H1 (cell line): Measurements from ENCODE around the gene ISG15. TPM values are rescaled to one million over a fixed set of nuclear protein-coding genes. Genes with fewer than 3 reads are reported as not detected.

Experiments used
- SP4 ChIP-seq: IDR thresholded peaks from 2 replicates; pipeline ENCODE4 v1.6.1; 2012; ENCODE audit warnings: low read length, inconsistent platforms
- polyA plus RNA-seq, 7 experiments: library from polyadenylated mRNA; depleted of rRNA in 3 of 7; stranded (reverse) in 5 of 7; unstranded in 2 of 7; fragments of >200 nt in 5 of 7; fragments of 200-250 nt in 2 of 7; gene quantifications; 1 replicate in 5 of 7; 2 replicates in 1 of 7; 4 replicates in 1 of 7; pipeline versions ENCODE4 v1.2.1 to v1.2.3, GENCODE V29; 2011 to 2013; ENCODE audit warnings: missing spikeins in 2 of 7, mixed read lengths in 2 of 7
- total RNA-seq: library from RNA; stranded (reverse); fragmentation: NEBNext Ultra II Directional; extraction: Animal tissue kit (Norgen Biotek cat#: 25700); gene quantifications from 2 replicates; pipeline ENCODE4 v1.2.1, GENCODE V29; 2021

ISG15 gene
- total and polyA plus RNA-seq, 2 of the 8 experiments (the other 6 are each of a cell fraction or from before 2014, with no cell fraction given) = 29.3 to 121 TPM

DNA sequence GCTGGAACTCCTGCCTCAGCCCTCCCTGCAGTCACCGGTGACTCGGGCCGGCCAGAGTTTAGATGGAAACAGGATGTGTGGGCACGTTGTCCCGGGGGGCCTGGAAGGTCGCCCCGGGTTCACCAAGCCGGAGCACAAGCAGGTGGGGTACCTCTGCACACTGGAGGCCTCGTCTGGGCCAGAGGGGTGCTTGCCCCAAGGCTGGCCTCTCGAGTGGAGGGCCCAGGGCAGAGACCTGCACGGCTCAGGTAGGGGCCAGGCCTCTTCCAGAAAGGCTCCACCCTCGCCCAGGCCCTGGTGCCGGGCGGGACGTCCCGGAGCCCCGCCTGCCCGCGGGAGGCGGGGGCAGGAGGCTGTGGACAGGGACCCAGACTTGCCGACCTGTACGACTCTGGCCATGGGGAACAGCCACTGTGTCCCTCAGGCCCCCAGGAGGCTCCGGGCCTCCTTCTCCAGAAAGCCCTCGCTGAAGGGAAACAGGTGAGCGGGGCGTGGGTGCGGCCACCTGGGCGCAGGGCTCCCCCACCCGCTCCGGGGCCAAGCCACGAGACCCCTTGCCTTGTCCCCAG is 47.1 kb upstream of the ISG15 start, which contains the start of gene PLEKHN1 (continued):
- no peak for TF ChIP-seq SP4
